ENCODE data around the gene FBXW9.
"Not testable (repeated sequence)": the region's sequence is repeated elsewhere in the genome, so short reads cannot be mapped to it uniquely, and the experiment has no call there.

DNA sequence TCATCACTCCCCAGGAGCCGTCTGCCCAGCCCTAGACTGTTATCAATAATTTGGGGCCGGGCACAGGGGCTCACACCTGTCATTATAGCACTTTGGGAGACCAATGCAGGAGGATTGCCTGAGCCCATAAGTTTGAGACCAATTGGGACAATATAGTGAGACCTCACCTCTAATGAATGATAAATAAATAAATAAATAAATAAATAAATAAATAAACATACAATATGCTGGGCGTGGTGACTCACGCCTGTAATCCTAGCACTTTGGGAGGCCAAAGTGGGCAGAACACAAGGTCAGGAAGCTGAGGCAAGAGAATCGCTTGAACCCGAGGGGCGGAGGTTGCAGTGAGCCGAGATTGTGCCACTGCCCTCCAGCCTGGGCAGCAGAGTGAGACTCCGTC lies 16.9 kb upstream of the FBXW9 start:
- TF ChIP-seq, protein P1, sequence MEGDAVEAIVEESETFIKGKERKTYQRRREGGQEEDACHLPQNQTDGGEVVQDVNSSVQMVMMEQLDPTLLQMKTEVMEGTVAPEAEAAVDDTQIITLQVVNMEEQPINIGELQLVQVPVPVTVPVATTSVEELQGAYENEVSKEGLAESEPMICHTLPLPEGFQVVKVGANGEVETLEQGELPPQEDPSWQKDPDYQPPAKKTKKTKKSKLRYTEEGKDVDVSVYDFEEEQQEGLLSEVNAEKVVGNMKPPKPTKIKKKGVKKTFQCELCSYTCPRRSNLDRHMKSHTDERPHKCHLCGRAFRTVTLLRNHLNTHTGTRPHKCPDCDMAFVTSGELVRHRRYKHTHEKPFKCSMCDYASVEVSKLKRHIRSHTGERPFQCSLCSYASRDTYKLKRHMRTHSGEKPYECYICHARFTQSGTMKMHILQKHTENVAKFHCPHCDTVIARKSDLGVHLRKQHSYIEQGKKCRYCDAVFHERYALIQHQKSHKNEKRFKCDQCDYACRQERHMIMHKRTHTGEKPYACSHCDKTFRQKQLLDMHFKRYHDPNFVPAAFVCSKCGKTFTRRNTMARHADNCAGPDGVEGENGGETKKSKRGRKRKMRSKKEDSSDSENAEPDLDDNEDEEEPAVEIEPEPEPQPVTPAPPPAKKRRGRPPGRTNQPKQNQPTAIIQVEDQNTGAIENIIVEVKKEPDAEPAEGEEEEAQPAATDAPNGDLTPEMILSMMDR (IDR thresholded peaks at IDR 0.05), result not testable (repeated sequence)
- TF ChIP-seq POLR2A (IDR thresholded peaks at IDR 0.05), result not testable (repeated sequence)
